CD4-positive, alpha-beta T cell treated with Interleukin-15 for 1 hour (primary cell): Measurements from ENCODE around the gene FAM174C.
A peak's percentile ranks its signal among the peaks of the same experiment; 100 is the strongest.
"Not testable (repeated sequence)": the region's sequence is repeated elsewhere in the genome, so short reads cannot be mapped to it uniquely, and the experiment has no call there.

ENCODE experiments used
- DNase-seq: peaks from one replicate; pipeline ENCODE4 v3.0.0-alpha.2; 2020

The FAM174C gene

DNA sequence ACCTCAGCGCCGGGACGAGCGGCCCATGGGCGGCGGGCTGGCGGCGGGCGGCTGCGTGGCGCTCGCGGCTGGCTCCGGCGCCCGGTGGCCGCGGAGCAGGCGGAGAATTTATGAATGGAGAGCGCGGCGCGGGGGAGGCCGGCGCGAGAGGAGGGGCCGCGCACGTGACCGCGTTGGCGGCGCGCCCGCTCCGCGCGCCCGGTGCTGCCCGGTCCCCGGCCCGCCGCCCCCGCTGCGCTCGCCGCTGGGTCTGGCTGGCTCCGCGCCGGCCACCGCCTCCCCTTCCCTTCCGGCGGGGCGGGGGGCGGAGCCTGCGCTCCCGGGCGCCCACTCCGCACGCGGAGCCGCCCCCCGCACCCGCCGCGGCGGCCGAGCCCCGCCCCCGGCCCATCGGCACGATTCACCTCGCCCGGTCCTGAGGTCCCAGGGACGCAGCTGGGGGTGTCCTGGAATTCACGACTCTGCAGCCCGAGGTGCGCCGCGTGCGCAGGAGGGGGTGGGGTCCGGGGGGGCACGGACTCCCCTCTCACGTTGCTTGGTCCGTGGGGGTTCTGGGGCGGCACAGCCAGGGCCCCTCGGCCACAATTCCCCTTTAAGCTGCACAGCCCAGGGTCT is 37.5 kb upstream of the FAM174C start, which contains the start of gene CBARP:
CBARP (minus strand) TSS at position 252 of the 615 bp plus-strand sequence. CDS start 1,905 bp downstream, outside the sequence.
- DNase-seq = no peak

DNA sequence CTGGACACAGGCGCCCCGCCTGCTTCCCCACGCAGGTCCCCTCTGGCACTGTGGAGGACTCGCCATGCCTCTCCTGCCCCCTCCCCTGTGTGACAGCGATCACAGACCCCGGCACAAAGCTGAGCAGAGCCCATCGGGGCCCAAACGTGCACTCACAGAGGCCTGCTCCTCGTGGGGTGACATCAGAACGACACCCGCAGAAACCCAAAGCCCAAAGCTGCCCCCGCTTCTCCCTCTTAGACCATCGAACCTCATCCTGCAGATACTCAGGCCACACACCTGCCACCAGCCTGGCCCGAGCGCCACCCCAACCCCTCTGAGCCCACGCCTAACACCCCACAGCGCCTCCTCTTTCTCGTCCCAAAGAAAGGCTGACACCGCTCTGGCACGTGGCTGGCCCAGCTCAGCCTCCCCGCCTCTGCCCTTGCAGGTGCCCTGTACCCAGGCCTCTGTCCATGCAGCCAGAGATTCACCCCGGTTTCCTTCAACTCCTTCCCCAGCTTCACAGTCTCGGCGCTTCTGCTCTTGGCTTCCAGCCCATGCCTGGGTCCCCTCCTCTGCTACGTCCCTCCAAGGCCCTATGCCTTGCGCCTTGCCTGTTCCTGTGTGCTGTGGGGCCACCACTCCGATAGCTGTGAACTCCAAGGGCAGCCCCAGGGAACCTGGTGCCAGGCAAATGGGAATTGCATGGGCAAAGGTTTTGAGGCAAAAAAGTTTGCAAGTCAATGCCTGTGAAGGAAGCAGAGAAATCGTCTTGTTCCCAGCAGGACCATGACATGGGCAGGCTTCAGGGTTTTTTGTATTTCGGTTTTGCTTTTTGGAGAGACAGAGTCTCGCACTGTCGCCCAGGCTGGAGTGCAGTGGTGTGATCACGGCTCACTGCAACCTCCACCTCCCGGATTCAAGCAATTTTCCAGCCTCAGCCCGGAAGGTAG is 36.7 kb upstream of the FAM174C start:
- DNase-seq = no peak

DNA sequence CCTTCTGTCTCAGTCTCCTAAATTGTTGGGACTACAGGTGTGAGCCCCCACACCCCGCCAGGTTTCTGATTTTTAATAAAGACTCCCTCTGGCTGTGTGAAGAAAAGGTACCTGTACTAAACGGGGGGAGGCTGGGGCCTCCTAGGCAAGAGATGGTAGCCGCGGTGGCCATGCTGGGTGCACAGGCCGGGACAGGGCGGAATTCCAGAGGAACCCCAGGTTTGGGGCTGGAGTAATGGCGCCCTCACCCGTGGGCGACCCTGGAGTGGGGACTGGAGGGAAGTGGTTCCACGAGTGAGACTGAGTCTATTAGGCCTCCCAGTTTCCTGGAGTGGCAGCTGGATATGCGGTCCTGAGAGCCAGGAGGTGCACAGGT is 35.9 kb upstream of the FAM174C start:
- DNase-seq = no peak

DNA sequence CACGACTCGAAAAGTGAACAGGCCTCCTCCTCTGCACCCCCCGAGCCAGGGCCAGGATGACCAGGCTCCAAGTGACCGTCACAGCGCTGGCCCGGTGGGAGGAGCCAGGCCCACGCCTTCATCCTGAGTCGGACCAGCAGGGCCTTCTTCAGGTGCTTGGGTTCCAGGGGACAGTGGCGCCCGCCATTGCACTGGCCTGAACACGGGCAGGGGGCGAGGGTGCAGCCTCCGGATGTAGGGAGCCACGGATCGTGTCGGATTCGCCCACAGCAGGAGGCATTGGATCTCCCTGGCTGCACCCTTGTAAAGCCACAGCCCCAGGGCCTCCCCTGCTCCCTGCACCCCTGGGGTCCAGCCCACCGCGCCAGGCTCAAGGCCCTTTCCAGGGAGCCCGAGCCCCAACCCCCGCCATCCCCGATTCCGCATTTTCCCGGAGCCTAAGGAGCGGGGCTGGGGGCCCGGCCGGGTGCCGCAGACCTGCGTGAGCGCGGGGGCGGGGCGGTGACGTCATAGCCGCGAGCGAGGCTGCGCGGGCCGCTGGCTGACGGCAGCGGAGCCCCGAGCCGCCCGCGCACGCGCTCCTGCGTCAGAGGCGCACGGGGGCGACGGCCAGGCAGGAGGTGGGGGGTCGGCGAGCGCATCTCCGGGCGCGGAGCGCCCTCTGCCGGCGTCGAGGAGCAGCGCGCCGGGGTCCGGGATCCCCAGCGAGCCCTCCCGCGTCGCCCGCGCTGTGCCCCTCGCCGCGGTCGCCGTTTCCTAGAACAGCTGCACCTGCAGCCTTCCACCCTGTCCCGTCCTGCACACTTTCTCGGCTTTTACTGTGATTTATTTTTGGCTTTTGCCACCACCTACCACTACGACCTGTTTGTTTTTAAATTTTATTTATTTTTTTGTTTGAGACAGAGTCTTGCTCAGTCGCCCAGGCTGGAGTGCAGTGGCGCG is 35.3 kb upstream of the FAM174C start:
- peak; percentile 94 for DNase-seq

DNA sequence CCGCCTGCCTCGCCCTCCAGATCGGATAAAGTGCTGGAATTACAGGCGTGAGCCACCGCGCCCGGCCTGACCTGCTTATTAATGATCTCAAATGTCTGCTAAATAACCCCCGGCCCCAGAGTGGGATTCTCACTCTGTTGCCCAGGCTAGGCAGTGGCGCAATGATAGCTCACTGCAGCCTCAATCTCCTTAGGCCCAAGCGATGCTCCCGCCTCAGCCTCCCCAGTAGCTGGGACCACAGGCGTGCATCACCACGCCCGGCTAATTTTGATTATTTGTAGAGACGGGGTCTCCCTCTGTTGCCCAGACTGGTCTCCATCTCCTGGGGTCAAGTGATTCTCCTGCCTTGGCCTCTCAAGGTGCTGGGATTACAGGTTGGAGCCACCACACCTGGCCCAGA is 34.4 kb upstream of the FAM174C start:
- DNase-seq = no peak

DNA sequence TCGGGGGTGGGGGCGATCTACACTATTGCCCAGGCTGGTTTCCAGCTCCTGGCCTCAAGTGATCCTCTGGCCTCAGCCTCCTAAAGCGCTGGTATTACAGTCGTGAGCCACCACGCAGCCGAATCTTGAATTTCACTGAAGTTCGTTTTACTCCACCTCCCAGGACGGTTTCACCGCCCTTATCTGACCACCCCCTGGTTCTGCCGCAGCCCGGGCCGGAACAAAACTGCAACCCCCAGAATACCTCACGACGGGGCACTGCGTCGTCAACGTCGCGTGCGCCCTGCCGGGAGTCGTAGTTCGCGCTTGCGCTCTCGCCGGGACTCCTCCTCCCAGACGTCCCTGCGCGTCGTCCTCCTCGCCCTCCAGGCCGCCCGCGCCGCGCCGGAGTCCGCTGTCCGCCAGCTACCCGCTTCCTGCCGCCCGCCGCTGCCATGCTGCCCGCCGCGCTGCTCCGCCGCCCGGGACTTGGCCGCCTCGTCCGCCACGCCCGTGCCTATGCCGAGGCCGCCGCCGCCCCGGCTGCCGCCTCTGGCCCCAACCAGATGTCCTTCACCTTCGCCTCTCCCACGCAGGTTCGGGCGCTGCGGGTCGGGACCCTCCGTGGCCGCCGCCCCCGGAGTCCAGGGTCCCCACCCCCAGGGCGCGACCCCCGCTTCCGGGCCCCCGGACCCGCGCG is 33.8 kb upstream of the FAM174C start, which contains the start of gene ATP5F1D:
ATP5F1D (plus strand) TSS at position 335 of the 679 bp plus-strand sequence; CDS start at position 435, 100 bp downstream.
- DNase-seq = peak; percentile 93

DNA sequence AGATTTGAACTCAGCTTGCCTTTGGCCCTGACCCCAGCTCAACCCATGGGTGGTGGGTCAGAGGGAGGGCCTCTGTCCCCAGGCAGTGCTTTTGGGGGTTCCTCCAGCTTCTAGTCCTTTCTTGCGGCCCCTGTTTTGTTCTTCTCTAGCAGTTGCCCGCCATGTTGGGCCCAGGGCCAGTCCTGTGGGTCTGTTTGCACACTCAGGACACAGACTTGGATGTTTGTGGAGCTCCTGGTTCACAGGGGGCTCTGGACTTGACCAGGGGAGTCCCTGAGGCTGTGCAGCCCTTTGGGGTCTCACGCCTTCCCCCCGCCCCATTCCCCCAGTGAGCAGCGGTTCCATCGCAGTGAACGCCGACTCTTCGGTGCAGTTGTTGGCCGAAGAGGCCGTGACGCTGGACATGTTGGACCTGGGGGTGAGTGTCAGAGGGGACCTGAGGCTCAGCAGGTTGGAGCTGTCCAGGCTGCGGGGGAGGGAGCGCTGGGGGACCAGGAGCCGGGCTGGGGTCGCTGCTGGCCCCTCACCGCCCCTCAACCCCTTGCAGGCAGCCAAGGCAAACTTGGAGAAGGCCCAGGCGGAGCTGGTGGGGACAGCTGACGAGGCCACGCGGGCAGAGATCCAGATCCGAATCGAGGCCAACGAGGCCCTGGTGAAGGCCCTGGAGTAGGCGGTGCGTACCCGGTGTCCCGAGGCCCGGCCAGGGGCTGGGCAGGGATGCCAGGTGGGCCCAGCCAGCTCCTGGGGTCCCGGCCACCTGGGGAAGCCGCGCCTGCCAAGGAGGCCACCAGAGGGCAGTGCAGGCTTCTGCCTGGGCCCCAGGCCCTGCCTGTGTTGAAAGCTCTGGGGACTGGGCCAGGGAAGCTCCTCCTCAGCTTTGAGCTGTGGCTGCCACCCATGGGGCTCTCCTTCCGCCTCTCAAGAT is 31.3 kb upstream of the FAM174C start:
- DNase-seq = peak; percentile 88

DNA sequence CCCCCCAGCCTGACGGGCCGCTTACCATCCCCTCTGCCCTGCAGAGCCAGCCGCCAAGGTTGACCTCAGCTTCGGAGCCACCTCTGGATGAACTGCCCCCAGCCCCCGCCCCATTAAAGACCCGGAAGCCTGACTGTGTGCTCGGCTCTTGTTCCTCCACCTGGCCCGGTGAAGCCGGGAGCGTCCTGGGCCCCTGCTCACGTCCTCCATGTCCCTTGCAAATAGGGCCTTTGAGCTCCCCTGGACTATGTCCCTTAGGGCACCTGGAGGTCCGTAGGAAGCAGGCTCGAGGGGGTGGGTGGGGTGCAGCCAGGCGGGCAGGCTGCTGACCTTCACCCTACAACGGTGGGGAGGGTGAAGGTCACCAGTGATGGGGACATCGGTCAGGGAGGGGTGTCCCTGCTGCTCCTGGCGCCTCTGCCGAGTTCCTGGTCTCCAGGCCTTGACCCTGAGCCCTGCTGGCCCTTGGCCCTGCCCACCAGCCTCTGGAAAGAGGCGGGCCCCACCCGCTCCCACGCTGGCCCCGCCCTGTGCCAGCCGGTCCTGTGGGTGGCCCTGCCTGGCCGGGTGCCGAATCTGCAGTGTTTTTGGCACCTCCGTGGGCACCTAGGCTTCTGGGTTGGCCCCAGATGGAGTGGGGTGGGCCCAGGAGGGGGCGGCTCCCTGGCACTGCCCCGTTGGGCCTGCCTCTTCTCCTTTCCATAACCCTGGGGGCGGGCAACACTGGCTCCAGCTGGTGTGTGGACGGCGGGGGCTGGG is 30.5 kb upstream of the FAM174C start:
- peak; percentile 41 for DNase-seq

DNA sequence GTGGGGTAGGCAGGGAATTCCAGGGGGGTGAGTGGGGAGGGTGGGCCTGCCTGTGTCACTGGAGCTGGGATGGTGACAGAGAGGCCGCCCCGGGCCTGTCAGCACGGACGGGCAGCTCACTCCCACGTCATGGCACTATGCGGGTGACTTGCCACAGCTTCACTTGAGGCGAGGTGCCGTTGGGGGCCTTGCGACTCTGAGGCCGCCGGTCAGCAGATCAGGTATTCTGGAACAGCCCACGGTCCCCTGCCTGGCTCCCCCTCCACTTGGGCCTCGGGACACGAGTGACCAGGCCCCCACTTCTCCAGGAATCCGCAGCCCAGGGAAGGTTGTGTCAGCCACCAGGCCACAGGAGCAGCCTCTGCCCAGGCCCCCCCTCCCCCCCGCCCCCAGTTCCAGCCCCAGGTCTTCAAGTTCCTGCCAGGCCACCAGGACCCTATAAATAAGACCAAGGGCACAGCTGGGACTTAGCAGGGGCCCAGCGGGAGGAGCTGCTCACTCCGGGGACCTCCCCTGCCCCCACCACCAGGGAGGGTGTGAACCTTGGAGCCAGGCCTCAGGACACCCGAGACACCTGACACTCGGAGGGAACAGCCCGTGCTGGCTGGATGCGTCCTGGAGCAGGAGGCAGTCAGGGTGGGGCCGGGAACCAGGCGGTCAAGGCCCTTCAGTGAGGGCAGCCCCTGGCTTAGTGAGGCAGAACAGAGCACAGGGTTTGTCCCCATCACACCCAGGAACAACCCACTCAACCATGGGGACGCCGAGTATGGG is 29.7 kb upstream of the FAM174C start:
- DNase-seq = no peak

DNA sequence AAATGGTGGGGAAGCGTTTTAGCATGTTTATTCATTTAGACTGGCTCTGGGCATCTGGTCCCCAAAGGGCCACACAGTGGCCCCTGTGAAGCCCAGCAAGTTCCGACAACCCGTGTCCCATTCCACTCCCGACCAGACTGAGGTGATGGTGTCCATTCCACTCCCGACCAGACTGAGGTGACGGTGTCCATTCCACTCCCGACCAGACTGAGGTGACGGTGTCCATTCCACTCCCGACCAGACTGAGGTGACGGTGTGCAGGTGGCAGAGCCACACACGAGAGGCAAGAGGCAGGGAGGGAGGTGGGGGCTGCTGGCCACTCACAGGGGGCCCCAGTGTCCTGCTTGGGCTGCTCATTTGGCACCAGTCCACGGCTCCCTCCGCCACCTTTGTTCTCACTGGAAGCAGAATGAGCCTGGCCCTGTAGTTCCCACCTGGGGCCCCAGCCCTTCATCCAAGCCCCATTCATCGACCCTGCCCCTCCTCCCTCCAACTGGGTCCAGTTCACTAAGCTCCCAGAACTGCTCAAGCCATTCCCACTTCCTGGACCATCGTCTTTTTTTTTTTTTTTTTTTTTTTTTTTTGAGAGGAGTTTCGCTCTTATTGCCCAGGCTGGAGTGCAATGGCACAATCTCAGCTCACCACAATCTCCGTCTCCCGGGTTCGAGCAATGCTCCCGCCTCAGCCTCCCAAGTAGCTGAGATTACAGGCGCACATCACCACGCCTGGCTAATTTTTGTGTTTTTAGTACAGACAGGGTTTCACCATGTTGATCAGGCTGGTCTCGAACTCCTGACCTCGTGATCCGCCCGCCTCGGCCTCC is 28.9 kb upstream of the FAM174C start:
- DNase-seq = not testable (repeated sequence)

DNA sequence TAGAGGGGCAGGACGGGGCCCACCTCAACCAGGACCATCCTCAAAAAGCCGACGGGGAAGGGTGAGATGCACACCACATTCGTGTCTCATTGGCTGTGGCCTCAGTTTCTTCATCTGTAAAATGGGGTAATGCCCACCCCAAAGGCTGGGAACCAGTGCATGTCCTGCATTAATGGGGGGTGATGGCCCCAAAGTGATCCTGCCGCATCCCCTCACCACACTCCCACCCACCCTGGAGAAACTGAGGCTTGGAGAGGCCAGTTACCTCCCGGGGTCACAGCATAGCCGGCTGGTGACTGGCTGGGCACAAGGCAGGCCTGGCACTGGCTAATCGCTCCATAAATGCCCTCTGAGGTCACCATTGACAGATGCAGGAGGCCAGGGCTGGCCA is 27.6 kb upstream of the FAM174C start:
- DNase-seq = no peak

DNA sequence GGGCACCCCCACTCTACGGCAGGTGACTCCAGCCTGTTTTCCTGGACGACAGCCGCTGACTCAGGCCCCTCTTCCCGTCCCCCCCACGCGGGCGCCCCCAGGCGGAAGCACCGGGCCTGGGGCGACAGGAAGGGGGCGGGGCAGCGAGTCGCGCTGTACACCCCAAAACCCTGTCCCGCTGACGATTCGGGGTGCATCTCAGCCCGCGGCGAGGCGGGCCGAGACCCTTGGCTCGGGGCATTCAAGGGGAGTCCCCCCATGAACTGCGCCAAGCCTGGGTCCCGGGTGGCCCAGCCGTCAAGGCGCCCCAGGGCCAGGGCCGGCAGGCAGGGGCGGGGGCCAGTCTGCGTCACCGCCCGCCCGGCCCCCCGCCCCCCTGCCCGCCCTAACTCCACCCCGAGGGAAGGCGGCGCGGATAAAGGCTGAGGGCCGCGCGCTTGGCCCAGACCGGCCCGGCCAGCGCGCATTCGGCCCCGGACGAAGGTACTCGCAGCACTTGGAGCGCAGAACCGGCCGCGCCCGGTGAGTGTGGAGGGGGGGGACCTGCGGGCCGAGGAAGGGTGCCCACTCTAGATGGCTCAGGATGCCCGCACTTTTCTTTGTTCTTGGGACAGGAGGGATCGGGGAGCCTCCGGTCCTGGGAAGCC is 27.1 kb upstream of the FAM174C start, which contains the start of gene MIDN:
MIDN (plus strand) TSS at position 445 of the 647 bp plus-strand sequence. CDS start 1,714 bp downstream, outside the sequence.
- DNase-seq = peak; percentile 81

DNA sequence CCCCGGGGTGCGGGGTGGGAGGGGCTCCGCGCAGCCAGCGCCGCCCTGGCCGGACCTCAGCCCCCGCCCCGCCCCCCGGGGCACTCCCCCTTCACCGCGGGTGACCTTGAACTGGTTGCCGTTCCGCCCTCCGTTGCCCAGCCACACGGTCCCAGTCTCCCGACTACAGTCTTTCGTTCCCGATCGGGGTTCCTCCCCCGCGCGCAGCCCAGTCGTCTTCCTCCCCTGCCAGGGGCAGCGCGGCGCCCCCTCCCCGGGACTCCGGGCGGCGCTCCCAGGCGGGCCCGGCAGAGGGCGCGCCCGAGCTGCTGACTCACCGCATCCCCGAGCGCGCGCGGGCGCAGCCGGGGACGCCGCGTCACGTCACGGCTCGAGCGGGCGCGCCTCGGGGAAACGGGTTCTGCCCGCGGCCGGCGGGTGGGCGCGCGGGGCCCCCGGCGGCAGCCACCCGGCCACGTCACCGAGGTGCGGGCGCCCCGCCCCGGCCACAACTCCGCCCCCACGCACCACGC is 26.5 kb upstream of the FAM174C start:
- peak; percentile 87 for DNase-seq

DNA sequence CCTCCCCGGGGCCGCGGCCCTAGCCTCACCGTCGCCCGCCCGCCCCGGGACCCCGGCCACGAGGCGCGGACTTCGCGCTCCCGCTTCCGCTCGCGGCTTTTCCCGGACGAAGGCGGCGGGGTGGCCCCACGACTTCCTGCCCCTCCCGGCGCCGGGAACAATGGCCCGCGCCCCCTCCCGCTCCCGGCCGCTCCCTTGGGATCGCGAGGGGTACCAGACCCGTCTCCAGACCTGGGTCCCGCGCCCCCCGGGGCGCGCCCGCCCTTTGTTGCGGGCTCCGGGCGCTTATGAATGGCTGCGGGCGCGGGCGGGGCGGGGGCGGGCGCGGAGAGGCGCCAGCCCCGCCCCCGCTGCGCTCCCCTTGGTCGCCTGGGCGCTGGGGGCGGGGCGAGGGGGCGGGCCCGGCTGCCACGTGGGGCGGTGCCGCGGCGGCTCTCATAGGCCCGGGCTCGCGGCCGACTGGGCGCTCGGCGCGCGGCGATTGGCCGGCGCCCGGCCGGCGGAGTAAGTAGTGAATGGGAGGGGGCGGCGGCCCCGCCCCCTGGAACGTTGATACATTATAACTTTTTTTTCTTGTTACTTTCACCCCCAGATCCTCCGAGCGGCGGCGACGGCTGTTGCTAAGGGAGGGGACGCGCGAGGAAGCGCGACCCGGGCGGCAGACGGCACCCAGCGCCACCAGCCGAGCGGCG is 25.9 kb upstream of the FAM174C start:
- DNase-seq = peak; percentile 97

DNA sequence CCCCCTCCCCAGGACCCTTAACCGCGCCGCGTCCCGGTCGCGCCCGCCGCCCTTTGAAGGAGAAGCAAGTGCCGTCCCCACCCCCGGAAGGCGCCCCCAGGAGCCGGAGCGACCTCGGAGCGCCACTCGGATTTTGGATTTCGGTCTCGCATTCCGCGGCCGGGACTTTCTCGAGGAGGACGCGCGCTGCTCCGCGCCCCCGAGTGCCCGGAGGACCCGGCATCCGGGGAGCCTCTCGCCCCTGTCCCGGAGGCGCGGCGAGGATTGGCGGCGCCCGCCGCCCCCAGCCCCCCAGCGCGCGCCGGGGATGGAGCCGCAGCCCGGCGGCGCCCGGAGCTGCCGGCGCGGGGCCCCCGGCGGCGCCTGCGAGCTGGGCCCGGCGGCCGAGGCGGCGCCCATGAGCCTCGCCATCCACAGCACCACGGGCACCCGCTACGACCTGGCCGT is 25.3 kb upstream of the FAM174C start:
- DNase-seq = no peak

DNA sequence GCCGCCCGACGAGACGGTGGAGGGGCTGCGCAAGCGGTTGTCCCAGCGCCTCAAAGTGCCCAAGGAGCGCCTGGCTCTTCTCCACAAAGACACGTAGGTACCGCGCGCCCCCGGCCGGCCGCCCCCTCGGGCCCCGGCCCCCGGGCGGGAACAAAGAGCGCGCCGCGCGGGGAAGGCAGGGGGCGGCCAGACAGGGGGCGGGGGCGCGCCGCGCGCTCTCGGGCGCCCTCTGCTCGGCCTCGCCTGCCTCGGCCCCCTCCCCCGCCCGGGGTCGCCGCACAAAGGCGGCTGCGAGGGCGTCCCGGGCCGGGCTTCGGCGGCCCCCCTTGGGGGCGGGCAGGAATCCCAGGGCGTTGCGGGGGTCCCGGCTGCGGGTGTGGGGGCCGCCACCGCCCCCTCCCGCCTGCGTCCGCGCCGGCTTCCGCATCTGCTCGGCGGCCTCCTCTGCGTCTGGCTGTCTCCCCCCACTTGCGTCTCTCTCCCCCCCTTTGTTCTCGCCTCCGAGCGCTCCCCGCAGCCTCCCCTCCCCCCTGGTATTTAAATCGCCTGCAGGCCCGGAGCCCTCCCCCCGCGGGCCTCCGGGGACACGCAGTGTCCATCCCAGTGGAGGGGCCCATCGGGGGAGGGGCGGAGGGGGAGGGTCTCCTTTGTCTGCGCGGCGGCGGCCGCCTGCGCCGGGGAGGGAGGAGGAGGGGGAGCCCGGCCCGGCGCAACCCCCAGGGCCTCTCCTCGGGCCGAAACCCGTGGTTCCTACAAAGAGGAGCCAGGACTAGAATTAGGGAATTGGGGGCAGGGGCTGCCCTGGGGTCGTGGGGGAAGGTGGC is 24.7 kb upstream of the FAM174C start:
- peak; percentile 69 for DNase-seq
